ENCODE measurements around the gene NFRKB. TPM values are rescaled to one million over a fixed set of nuclear protein-coding genes. Genes with fewer than 3 reads are reported as not detected.
"Not testable (repeated sequence)": the region's sequence is repeated elsewhere in the genome, so short reads cannot be mapped to it uniquely, and the experiment has no call there.

Gene NFRKB
- total RNA-seq, 3 donors from 2014 or later: 30.2 to 45.2 (median 44.2) TPM

DNA sequence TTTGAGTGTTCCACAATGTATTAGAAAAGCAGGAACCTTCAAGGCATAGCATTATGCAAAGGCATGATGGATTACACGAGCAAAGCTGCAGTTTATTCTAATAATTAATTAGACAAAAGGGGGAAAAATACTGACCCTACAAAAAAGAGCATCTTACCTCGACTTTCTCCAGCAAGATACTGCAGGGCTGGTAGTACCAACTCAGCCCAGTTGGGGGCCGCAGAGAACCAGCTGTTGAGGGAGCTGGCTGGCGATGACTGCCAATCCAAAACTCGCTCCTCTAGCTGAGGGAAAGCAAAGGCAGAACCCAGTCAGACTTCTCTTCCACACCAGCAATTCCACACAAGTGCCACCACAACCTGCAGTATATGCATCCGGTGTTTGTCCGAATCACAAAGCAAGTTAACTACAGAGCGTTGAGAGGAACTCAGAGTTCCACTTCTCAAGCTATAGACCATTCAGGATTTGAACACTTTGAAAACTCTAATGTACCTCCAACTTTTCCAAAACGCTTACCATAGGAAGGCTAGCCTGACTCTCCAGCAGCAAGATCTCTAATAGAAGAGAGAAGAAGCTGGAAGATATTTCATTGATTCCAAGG lies 13.7 kb downstream of the NFRKB start:
- H3K36me3 ChIP-seq: peaks cover 33% of the 10 kb centered on the region

DNA sequence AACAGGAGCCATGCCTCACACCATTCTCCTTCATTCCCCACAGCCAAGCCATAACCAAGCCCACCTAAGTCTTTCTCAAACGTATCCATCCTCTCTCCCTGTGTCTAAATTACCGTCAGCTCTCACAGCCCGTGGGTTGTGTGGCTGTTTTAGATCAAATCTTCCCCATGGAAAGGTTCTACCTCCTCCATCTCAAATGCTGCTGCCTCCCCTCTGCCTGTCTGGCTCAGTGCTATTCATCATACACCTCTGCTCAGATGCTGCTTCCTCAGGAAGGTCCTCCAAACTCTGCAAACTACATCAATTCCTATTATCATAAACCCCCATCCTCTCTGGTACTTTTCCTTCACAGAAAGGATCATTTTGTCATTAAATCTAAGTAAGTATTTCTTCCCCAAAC lies 15.1 kb downstream of the NFRKB start:
- Histone ChIP-seq H3K27ac (no peak overlapping the region), H3K9me3 (no peaks in the 10 kb centered on the region), H3K27me3 (no peaks in the 10 kb centered on the region), H3K4me3 (no peak overlapping the region), H3K36me3 (peaks cover 40% of the 10 kb centered on the region), H3K4me1 (no peaks in the 10 kb centered on the region)
- intact Hi-C loops (cut with DNase I; ENCODE audit: low total_unique reads): no loop called here
- no peak for TF ChIP-seq POLR2AphosphoS5 (IDR thresholded peaks at IDR 0.05)
- TF ChIP-seq POLR2A (IDR thresholded peaks at IDR 0.05): no peak
- TF ChIP-seq, protein P1, sequence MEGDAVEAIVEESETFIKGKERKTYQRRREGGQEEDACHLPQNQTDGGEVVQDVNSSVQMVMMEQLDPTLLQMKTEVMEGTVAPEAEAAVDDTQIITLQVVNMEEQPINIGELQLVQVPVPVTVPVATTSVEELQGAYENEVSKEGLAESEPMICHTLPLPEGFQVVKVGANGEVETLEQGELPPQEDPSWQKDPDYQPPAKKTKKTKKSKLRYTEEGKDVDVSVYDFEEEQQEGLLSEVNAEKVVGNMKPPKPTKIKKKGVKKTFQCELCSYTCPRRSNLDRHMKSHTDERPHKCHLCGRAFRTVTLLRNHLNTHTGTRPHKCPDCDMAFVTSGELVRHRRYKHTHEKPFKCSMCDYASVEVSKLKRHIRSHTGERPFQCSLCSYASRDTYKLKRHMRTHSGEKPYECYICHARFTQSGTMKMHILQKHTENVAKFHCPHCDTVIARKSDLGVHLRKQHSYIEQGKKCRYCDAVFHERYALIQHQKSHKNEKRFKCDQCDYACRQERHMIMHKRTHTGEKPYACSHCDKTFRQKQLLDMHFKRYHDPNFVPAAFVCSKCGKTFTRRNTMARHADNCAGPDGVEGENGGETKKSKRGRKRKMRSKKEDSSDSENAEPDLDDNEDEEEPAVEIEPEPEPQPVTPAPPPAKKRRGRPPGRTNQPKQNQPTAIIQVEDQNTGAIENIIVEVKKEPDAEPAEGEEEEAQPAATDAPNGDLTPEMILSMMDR (IDR thresholded peaks at IDR 0.05): no peak
- DNase-seq (ENCODE audit: low spot score in 2 of 2): no peak

More for the DNA sequence above, 13.7 kb downstream of the NFRKB start:
- intact Hi-C loops (cut with DNase I; ENCODE audit: low total_unique reads): no loop called here
- H3K4me3 ChIP-seq: no peak overlapping the region
- H3K9me3 ChIP-seq: no peaks in the 10 kb centered on the region
- no peak overlapping the region for H3K27ac ChIP-seq
- H3K27me3 ChIP-seq: no peaks in the 10 kb centered on the region
- no peaks in the 10 kb centered on the region for H3K4me1 ChIP-seq
- TF ChIP-seq POLR2AphosphoS5 (IDR thresholded peaks at IDR 0.05) (no peak), POLR2A (IDR thresholded peaks at IDR 0.05) (no peak)
- TF ChIP-seq, protein P1 (IDR thresholded peaks at IDR 0.05): peak in 2 of 3 donors; percentile 28 to 30
- no peak for DNase-seq (ENCODE audit: low spot score in 2 of 2)

DNA sequence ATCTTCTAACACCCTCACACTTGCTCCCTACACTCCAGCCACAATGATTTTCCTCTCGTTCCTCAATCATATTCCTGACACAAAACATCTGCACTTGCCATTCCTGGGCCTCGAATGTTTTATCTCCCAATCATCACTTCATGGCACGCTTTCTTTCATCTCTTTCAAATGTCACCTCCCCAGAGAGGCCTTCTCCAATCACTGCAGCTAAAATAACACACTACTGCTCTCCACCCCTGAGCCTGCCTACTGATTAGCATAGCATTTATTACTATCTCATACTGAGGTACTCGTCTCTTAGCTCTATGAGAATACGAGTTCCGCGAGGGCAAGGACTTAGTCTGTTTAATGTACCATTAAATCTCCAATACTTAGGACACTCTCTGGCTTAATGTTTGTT lies 23.5 kb downstream of the NFRKB start:
- DNase-seq (ENCODE audit: low spot score in 2 of 2): no peak
- Histone ChIP-seq H3K27me3 (no peaks in the 10 kb centered on the region), H3K36me3 (peaks cover 35% of the 10 kb centered on the region), H3K4me3 (no peak overlapping the region), H3K9me3 (no peaks in the 10 kb centered on the region), H3K4me1 (no peaks in the 10 kb centered on the region), H3K27ac (no peak overlapping the region)
- intact Hi-C loops (cut with DNase I; ENCODE audit: low total_unique reads): no loop called here
- TF ChIP-seq POLR2A (IDR thresholded peaks at IDR 0.05) (no peak), POLR2AphosphoS5 (IDR thresholded peaks at IDR 0.05) (no peak)
- TF ChIP-seq, protein P1 (IDR thresholded peaks at IDR 0.05): no peak

DNA sequence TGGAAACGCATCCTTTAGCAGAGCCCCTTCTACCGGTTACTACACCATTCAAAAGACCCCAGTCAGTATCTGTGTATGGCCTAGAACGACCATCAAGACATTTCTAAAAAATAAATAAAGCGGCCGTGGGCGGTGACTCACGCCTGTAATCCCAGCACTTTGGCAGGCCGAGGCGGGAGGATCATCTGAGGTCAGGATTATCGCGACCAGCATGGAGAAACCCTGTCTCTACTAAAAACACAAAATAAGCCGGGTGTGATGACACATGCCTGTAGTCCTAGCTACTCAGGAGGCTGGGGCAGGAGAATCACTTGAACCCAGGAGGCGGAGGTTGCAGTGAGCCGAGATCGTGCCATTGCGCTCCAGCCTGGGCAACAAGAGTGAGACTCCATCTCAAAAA lies 26.8 kb downstream of the NFRKB start:
- H3K4me3 ChIP-seq; DNase-seq (ENCODE audit: low spot score in 2 of 2); intact Hi-C loops (cut with DNase I; ENCODE audit: low total_unique reads); H3K9me3 ChIP-seq; H3K27ac ChIP-seq; H3K4me1 ChIP-seq; H3K27me3 ChIP-seq: not testable (repeated sequence)
- peaks cover 18% of the 10 kb centered on the region for H3K36me3 ChIP-seq

DNA sequence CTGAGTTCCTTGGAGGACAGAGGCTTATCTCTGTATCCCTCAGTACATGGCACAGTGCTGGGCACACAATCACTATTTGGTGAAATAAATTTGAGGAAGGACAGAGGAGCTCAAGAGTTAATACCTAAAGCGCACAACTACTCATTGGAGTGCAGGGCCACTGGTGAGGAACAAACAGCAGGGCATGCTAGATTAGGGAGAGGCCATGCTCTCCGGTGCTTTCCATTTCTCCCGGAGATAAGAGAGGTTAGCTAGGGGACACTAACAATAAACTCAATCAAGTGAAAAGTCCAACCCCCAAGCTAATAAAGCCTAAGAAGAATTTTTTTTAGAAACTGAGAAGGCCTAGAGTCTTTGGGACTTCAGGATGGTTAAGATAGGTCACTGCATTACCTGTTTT lies 29.1 kb downstream of the NFRKB start:
- peak overlapping the region in 1 of 2 donors; percentile 68 for H3K27ac ChIP-seq
- H3K27me3 ChIP-seq: no peaks in the 10 kb centered on the region
- peaks cover 0 to 5% of the 10 kb centered on the region in 2 donors for H3K4me1 ChIP-seq
- DNase-seq (ENCODE audit: low spot score in 2 of 2): no peak
- H3K4me3 ChIP-seq: no peak overlapping the region
- peaks cover 11% of the 10 kb centered on the region for H3K36me3 ChIP-seq
- no peaks in the 10 kb centered on the region for H3K9me3 ChIP-seq
- TF ChIP-seq POLR2A (IDR thresholded peaks at IDR 0.05) (no peak), POLR2AphosphoS5 (IDR thresholded peaks at IDR 0.05) (no peak)
- TF ChIP-seq, protein P1 (IDR thresholded peaks at IDR 0.05): no peak
- intact Hi-C loops (cut with DNase I; ENCODE audit: low total_unique reads): no loop called here

Data from breast epithelium (tissue), 4 donors.